GM12878 (cell line): Measurements from ENCODE around the gene ROPN1B. TPM values are rescaled to one million over a fixed set of nuclear protein-coding genes. Genes with fewer than 3 reads are reported as not detected.

Experiments
- ATAC-seq: fragments of 200-7000 bp; cut with Tn5 transposase; 3 replicates; pipeline ENCODE4 v1.9.1; 2020; ENCODE audit warnings: mild to moderate bottlenecking, moderate library complexity
- BruUV-seq: library from RNA; stranded (reverse); fragments of 400-500 nt; replicated peaks from 2 replicates; lab custom pipeline; 2021; lab: Mats Ljungman, UMichigan
- CTCF ChIA-PET: fragments of 300-600 bp; sonication (Branson Sonifier 250); formaldehyde crosslinking; extraction: SDS; loops from one replicate; lab custom pipeline; 2021; ENCODE audit warnings: inconsistent platforms; lab: Yijun Ruan, JAX
- POLR2A ChIA-PET: fragments of 350-600 bp; formaldehyde crosslinking; extraction: SDS; loops from one replicate; lab custom pipeline; 2021; ENCODE audit warnings: inconsistent platforms; lab: Charles Lee
- RAD21 ChIA-PET: fragments of 300-600 bp; sonication (Branson Sonifier 250); formaldehyde crosslinking; loops from one replicate; lab custom pipeline; 2023; ENCODE audit warnings: antibody characterized with exemption; ENCODE audit not compliant: unreplicated experiment; lab: Charles Lee
- SMC1A ChIA-PET: fragments of 300-600 bp; sonication (Branson Sonifier 250); formaldehyde crosslinking; loops from one replicate; lab custom pipeline; 2023; ENCODE audit not compliant: unreplicated experiment, uncharacterized antibody; lab: Charles Lee
- DNase-seq: peaks from one replicate; pipeline ENCODE4 v3.0.0-alpha.2; 2011; ENCODE audit warnings: low read depth, low spot score
- FAIRE-seq: peaks from 3 replicates; lab custom pipeline; 2011; peaks lifted over from hg19 to GRCh38; lab: Jason Lieb, UNC
- H2AFZ ChIP-seq: 2 replicates; pipeline ENCODE4 v1.6.0; 2011; ENCODE audit warnings: low read depth, low read length, control low read depth; ENCODE audit not compliant: control insufficient read depth
- H3K27ac ChIP-seq: 2 replicates; pipeline ENCODE4 v1.5.1; 2011; ENCODE audit warnings: control low read depth; ENCODE audit not compliant: control insufficient read depth, insufficient read depth
- H3K27me3 ChIP-seq, 2 experiments: replicated peaks in 1 of 2; 2 replicates each; pipeline versions ENCODE4 v1.6.0 to v1.6.1; 2011; ENCODE audit warnings: low read length in 1 of 2; ENCODE audit not compliant: control insufficient read depth in 2 of 2, insufficient read depth in 2 of 2
- H3K36me3 ChIP-seq, 2 experiments: 2 replicates each; pipeline ENCODE4 v1.5.1; 2011; ENCODE audit warnings: low read length in 1 of 2; ENCODE audit not compliant: control insufficient read depth in 2 of 2, insufficient read depth in 2 of 2
- H3K4me1 ChIP-seq: 2 replicates; pipeline ENCODE4 v1.6.1; 2011; ENCODE audit warnings: mild to moderate bottlenecking, low read length, moderate library complexity, mixed read lengths; ENCODE audit not compliant: control insufficient read depth, insufficient read depth
- H3K4me2 ChIP-seq: 2 replicates; pipeline ENCODE4 v1.6.0; 2011; ENCODE audit warnings: control low read depth; ENCODE audit not compliant: control insufficient read depth, insufficient read depth
- H3K4me3 ChIP-seq: fragments of 200-600 bp; sonication (generic); 2 replicates; pipeline ENCODE4 v1.5.1; 2016
- H3K79me2 ChIP-seq: 2 replicates; pipeline ENCODE4 v1.6.0; 2011; ENCODE audit warnings: low read length; ENCODE audit not compliant: control insufficient read depth, insufficient read depth
- H3K9ac ChIP-seq: 2 replicates; pipeline ENCODE4 v1.8.0; 2011; ENCODE audit warnings: low read length, control low read depth, mixed read lengths; ENCODE audit not compliant: control insufficient read depth, insufficient read depth
- H3K9me3 ChIP-seq: replicated peaks from 3 replicates; pipeline ENCODE4 v1.5.1; 2011; ENCODE audit warnings: mild to moderate bottlenecking, low read length; ENCODE audit not compliant: control insufficient read depth, insufficient read depth
- H4K20me1 ChIP-seq: 2 replicates; pipeline ENCODE4 v1.6.0; 2011; ENCODE audit not compliant: control insufficient read depth, insufficient read depth
- CHD2 ChIP-seq: IDR thresholded peaks from 2 replicates; pipeline ENCODE4 v1.6.1; 2011; ENCODE audit warnings: low read depth, low read length, improper control_type of control experiment, borderline replicate concordance
- EZH2 ChIP-seq: IDR thresholded peaks from 2 replicates; pipeline ENCODE4 v1.6.1; 2012; ENCODE audit warnings: low read depth, mild to moderate bottlenecking, control low read depth, inconsistent platforms, low read length, borderline replicate concordance; ENCODE audit not compliant: control insufficient read depth
- HDAC2 ChIP-seq: fragments of 200-600 bp; sonication (generic); IDR thresholded peaks from 2 replicates; pipeline ENCODE4 v1.6.1; 2017
- NR2F1 ChIP-seq: fragments of 450-650 bp; conservative IDR thresholded peaks from 2 replicates; pipeline ENCODE4 v1.6.1; 2017; ENCODE audit warnings: mild to moderate bottlenecking
- RB1 ChIP-seq: fragments of 450-650 bp; formaldehyde crosslinking; IDR thresholded peaks from 2 replicates; pipeline ENCODE4 v1.6.1; 2017; ENCODE audit warnings: mild to moderate bottlenecking, borderline replicate concordance
- RFX5 ChIP-seq: IDR thresholded peaks from 2 replicates; pipeline ENCODE4 v1.6.1; 2011; ENCODE audit warnings: low read depth, low read length, improper control_type of control experiment
- SMARCA5 ChIP-seq: fragments of 450-650 bp; IDR thresholded peaks from 2 replicates; pipeline ENCODE4 v1.6.1; 2017; ENCODE audit warnings: mild to moderate bottlenecking
- STAT3 ChIP-seq: IDR thresholded peaks from 2 replicates; pipeline ENCODE4 v1.6.1; 2011; ENCODE audit warnings: low read depth, low read length, improper control_type of control experiment
- SUZ12 ChIP-seq: fragments of 200-600 bp; sonication (generic); IDR thresholded peaks from one replicate; pipeline ENCODE4 v1.6.1; 2018; ENCODE audit warnings: antibody characterized with exemption, mild to moderate bottlenecking; ENCODE audit not compliant: unreplicated experiment
- WRNIP1 ChIP-seq: IDR thresholded peaks from 2 replicates; pipeline ENCODE4 v1.6.1; 2011; ENCODE audit warnings: low read depth, low read length, improper control_type of control experiment, borderline replicate concordance
- ZNF274 ChIP-seq: IDR thresholded peaks from one replicate; pipeline ENCODE4 v1.8.0; 2011; ENCODE audit not compliant: insufficient read length, insufficient read depth
- WGBS: methylation state at CpG from one replicate; pipeline ENCODE4 v1.1.6; 2016; ENCODE audit warnings: low lambda C conversion rate; ENCODE audit not compliant: insufficient replicate concordance, insufficient coverage; ENCODE audit errors: missing lambda C conversion rate; 5-methylcytosine and 5-hydroxymethylcytosine counted together
- in situ Hi-C: fragments of 300-500 bp; cut with MboI; formaldehyde crosslinking; loops from 9 replicates; pipeline ENCODE4 v1.14.3; 2018; ENCODE audit warnings: mixed read lengths
- intact Hi-C: fragments of 100-400 bp; cut with micrococcal nuclease; formaldehyde crosslinking; loops from one replicate; pipeline ENCODE4 v1.14.2; 2022; ENCODE audit not compliant: unreplicated experiment
- polyA plus RNA-seq, 11 experiments: library from polyadenylated mRNA; depleted of rRNA in 4 of 11; unstranded in 6 of 11; stranded (reverse) in 5 of 11; fragments of >200 nt; fragmentation: Nextera tagmentation in 4 of 11; fragmentation: Illumina TruSeq in 1 of 11; extraction: Ambion mirVana in 4 of 11; extraction: Trizol in 1 of 11; gene quantifications; 1 replicate in 1 of 11; 2 replicates in 10 of 11; pipeline versions ENCODE4 v1.2.1 to v1.2.3, GENCODE V29; 2011 to 2016; ENCODE audit warnings: inconsistent platforms in 2 of 11, missing spikeins in 2 of 11, low read depth in 1 of 11
- total RNA-seq, 4 experiments: library from RNA; depleted of rRNA in 3 of 4; stranded (reverse); fragments of >200 nt in 3 of 4; fragmentation: Illumina TruSeq in 1 of 4; extraction: Trizol in 1 of 4; gene quantifications; 2 replicates each; pipeline versions ENCODE4 v1.2.1 to v1.2.3, GENCODE V29; 2013 to 2021
- TF ChIP-seq, protein P1 (sequence below): fragments of 450-650 bp; IDR thresholded peaks from 2 replicates; pipeline ENCODE4 v1.6.1; 2017; ENCODE audit warnings: mild to moderate bottlenecking, moderate library complexity
- TF ChIP-seq, protein P2 (sequence below): fragments of 150-350 bp; IDR thresholded peaks from 2 replicates; pipeline ENCODE4 v1.6.1; 2016; ENCODE audit warnings: low read depth, low read length
- TF ChIP-seq, protein P3 (sequence below), 3 experiments: IDR thresholded peaks in 2 of 3; conservative IDR thresholded peaks in 1 of 3; 2 replicates each; pipeline ENCODE4 v1.5.1; 2011; ENCODE audit warnings: low read depth in 3 of 3, low read length in 3 of 3, mild to moderate bottlenecking in 3 of 3, control low read depth in 2 of 3, moderate library complexity in 2 of 3, inconsistent platforms in 1 of 3, mixed read lengths in 1 of 3; ENCODE audit not compliant: control insufficient read depth in 2 of 3, insufficient read depth in 1 of 3; ENCODE audit errors: extremely low read depth in 1 of 3

The ROPN1B gene
- total and polyA plus RNA-seq, 10 of the 15 experiments (the other 5 are each of a cell fraction or from before 2014, with no cell fraction given), result not detected

DNA sequence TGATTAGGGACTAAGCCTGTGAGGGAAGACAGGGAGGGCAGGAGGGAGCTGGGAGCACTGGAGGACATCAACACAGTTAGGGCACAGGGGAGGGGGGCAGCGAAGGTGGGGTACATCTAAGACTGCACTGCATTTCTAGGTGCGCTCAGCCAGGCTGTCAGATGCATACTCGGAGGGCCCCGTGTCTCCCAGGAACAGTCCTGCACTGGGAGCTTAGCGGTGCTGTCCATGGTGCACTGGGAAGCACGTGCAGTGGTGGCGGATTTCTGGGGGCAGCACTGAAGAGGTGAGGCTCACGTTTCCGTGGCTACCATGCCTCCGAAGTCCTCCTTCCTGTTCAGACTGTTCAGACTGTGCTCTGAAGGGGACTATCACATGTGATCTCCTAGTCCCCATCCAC, 54.4 kb downstream of the ROPN1B start:
- intact Hi-C loops, result no loop called here
- WGBS, result 81% methylated on average over 7 of the region's 10 CpGs

More for the DNA sequence above, 54.4 kb downstream of the ROPN1B start:
- ChIA-PET RAD21 (no interaction called here), POLR2A (no interaction called here), SMC1A (no interaction called here), CTCF (no interaction called here)
- Histone ChIP-seq H3K4me3 (no peak overlapping the region), H3K9ac (no peak overlapping the region), H3K36me3 (no peaks in the 10 kb centered on the region; a peak in 1 of 4 replicates), H3K79me2 (no peaks in the 10 kb centered on the region), H3K27me3 (no peaks in the 10 kb centered on the region), H3K4me1 (no peaks in the 10 kb centered on the region), H3K4me2 (no peak overlapping the region), H4K20me1 (no peaks in the 10 kb centered on the region; the same call in 1 of the 2 replicates), H2AFZ (no peak overlapping the region), H3K9me3 (no peaks in the 10 kb centered on the region; the same call in none of the 3 replicates), H3K27ac (no peak overlapping the region)
- ATAC-seq (no peak), DNase-seq (no peak), FAIRE-seq (no peak)
- TF ChIP-seq CHD2, result no peak
- no peak for TF ChIP-seq ZNF274
- no peak for TF ChIP-seq WRNIP1
- TF ChIP-seq NR2F1, result no peak
- no peak for TF ChIP-seq SUZ12
- TF ChIP-seq RFX5, result no peak
- TF ChIP-seq RB1, result no peak
- TF ChIP-seq, protein P1, sequence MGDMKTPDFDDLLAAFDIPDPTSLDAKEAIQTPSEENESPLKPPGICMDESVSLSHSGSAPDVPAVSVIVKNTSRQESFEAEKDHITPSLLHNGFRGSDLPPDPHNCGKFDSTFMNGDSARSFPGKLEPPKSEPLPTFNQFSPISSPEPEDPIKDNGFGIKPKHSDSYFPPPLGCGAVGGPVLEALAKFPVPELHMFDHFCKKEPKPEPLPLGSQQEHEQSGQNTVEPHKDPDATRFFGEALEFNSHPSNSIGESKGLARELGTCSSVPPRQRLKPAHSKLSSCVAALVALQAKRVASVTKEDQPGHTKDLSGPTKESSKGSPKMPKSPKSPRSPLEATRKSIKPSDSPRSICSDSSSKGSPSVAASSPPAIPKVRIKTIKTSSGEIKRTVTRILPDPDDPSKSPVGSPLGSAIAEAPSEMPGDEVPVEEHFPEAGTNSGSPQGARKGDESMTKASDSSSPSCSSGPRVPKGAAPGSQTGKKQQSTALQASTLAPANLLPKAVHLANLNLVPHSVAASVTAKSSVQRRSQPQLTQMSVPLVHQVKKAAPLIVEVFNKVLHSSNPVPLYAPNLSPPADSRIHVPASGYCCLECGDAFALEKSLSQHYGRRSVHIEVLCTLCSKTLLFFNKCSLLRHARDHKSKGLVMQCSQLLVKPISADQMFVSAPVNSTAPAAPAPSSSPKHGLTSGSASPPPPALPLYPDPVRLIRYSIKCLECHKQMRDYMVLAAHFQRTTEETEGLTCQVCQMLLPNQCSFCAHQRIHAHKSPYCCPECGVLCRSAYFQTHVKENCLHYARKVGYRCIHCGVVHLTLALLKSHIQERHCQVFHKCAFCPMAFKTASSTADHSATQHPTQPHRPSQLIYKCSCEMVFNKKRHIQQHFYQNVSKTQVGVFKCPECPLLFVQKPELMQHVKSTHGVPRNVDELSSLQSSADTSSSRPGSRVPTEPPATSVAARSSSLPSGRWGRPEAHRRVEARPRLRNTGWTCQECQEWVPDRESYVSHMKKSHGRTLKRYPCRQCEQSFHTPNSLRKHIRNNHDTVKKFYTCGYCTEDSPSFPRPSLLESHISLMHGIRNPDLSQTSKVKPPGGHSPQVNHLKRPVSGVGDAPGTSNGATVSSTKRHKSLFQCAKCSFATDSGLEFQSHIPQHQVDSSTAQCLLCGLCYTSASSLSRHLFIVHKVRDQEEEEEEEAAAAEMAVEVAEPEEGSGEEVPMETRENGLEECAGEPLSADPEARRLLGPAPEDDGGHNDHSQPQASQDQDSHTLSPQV, result no peak
- TF ChIP-seq SMARCA5, result no peak
- TF ChIP-seq, protein P2, sequence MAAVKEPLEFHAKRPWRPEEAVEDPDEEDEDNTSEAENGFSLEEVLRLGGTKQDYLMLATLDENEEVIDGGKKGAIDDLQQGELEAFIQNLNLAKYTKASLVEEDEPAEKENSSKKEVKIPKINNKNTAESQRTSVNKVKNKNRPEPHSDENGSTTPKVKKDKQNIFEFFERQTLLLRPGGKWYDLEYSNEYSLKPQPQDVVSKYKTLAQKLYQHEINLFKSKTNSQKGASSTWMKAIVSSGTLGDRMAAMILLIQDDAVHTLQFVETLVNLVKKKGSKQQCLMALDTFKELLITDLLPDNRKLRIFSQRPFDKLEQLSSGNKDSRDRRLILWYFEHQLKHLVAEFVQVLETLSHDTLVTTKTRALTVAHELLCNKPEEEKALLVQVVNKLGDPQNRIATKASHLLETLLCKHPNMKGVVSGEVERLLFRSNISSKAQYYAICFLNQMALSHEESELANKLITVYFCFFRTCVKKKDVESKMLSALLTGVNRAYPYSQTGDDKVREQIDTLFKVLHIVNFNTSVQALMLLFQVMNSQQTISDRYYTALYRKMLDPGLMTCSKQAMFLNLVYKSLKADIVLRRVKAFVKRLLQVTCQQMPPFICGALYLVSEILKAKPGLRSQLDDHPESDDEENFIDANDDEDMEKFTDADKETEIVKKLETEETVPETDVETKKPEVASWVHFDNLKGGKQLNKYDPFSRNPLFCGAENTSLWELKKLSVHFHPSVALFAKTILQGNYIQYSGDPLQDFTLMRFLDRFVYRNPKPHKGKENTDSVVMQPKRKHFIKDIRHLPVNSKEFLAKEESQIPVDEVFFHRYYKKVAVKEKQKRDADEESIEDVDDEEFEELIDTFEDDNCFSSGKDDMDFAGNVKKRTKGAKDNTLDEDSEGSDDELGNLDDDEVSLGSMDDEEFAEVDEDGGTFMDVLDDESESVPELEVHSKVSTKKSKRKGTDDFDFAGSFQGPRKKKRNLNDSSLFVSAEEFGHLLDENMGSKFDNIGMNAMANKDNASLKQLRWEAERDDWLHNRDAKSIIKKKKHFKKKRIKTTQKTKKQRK, result no peak
- TF ChIP-seq EZH2, result no peak
- TF ChIP-seq, protein P3, sequence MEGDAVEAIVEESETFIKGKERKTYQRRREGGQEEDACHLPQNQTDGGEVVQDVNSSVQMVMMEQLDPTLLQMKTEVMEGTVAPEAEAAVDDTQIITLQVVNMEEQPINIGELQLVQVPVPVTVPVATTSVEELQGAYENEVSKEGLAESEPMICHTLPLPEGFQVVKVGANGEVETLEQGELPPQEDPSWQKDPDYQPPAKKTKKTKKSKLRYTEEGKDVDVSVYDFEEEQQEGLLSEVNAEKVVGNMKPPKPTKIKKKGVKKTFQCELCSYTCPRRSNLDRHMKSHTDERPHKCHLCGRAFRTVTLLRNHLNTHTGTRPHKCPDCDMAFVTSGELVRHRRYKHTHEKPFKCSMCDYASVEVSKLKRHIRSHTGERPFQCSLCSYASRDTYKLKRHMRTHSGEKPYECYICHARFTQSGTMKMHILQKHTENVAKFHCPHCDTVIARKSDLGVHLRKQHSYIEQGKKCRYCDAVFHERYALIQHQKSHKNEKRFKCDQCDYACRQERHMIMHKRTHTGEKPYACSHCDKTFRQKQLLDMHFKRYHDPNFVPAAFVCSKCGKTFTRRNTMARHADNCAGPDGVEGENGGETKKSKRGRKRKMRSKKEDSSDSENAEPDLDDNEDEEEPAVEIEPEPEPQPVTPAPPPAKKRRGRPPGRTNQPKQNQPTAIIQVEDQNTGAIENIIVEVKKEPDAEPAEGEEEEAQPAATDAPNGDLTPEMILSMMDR (IDR thresholded peaks at IDR 0.05 in 2 of 3, conservative IDR thresholded peaks at IDR 0.05 in 1 of 3; ENCODE audit: control insufficient read depth in 2 of 3, extremely low read depth in 1 of 3, insufficient read depth in 1 of 3, low read depth in 3 of 3, low read length in 3 of 3), result no peak
- no peak for TF ChIP-seq HDAC2
- no peak for TF ChIP-seq STAT3
- no TSS peak for BruUV-seq
- in situ Hi-C loops, result no loop called here
